ENCODE results near the gene ANKRD17. TPM values are rescaled to one million over a fixed set of nuclear protein-coding genes. Genes with fewer than 3 reads are reported as not detected.

ANKRD17 gene
- total RNA-seq, 1 experiment from 2014 or later = 62.1 TPM

- Histone ChIP-seq H2AFZ (ENCODE audit: low read depth, low read length, poor library complexity, severe bottlenecking) (no peak overlapping the region), H3K9me3 (ENCODE audit: control insufficient read depth in 1 of 2, insufficient read depth in 1 of 2, low read depth in 1 of 2, low read length in 2 of 2) (no peaks in the 10 kb centered on the region), H3K9me2 (ENCODE audit: insufficient read depth) (no peaks in the 10 kb centered on the region), H3K4me1 (ENCODE audit: control insufficient read depth in 1 of 2, insufficient read depth in 2 of 2, low read length in 2 of 2) (no peaks in the 10 kb centered on the region), H3K9ac (ENCODE audit: low read length) (no peak overlapping the region), H3K79me2 (ENCODE audit: insufficient read depth, low read length) (no peaks in the 10 kb centered on the region), H3K4me3 (replicated peaks in 1 of 2; ENCODE audit: low read depth in 1 of 2, low read length in 2 of 2) (no peak overlapping the region), H3K36me3 (ENCODE audit: control insufficient read depth in 1 of 2, insufficient read depth in 2 of 2, low read length in 2 of 2) (peaks cover 5 to 7% of the 10 kb centered on the region in 2 experiments; a peak in 3 of 4 replicates), H3K27me3 (ENCODE audit: insufficient read depth, low read length) (no peaks in the 10 kb centered on the region), H4K20me1 (ENCODE audit: insufficient read depth) (no peaks in the 10 kb centered on the region), H3K4me2 (ENCODE audit: low read length) (no peak overlapping the region), H3K27ac (ENCODE audit: low read depth, low read length) (no peak overlapping the region)
- ChIA-PET CTCF (no interaction called here), RAD21 (ENCODE audit: low non-redundant PET in 1 of 2, low total read pairs in 2 of 2, uncharacterized antibody in 2 of 2, unreplicated experiment in 2 of 2) (no interaction called here), POLR2A (no interaction called here)
- intact Hi-C loops (cut with micrococcal nuclease) = no loop called here
- ATAC-seq (no peak), DNase-seq (ENCODE audit: low read depth, low spot score) (no peak)
- BruUV-seq (replicated peaks) = no TSS peak
- TF ChIP-seq CTCF (IDR thresholded peaks at IDR 0.05 in 2 of 3, conservative IDR thresholded peaks at IDR 0.05 in 1 of 3; ENCODE audit: borderline replicate concordance in 1 of 3, insufficient read depth in 1 of 3, low read depth in 2 of 3, low read length in 2 of 3) (no peak), TCF7L2 (IDR thresholded peaks at IDR 0.05; ENCODE audit: borderline replicate concordance, extremely low read depth, insufficient read depth, insufficient read length) (no peak), POLR2A (IDR thresholded peaks at IDR 0.05; ENCODE audit: borderline replicate concordance, extremely low read depth, insufficient read depth, insufficient read length) (no peak), CEBPB (IDR thresholded peaks at IDR 0.05; ENCODE audit: low read depth) (no peak), ELF1 (IDR thresholded peaks at IDR 0.05; ENCODE audit: borderline replicate concordance, low read depth) (no peak)
Measured at GRCh38 chr4:73055241-73055897, 203.2 kb downstream of the ANKRD17 start.

GRCh38 chr4:73053974-73054480 is 204.6 kb downstream of the ANKRD17 start:
- Histone ChIP-seq H3K9me2 (ENCODE audit: insufficient read depth) (no peaks in the 10 kb centered on the region), H3K79me2 (ENCODE audit: insufficient read depth, low read length) (no peaks in the 10 kb centered on the region), H3K9me3 (ENCODE audit: control insufficient read depth in 1 of 2, insufficient read depth in 1 of 2, low read depth in 1 of 2, low read length in 2 of 2) (no peaks in the 10 kb centered on the region), H3K36me3 (ENCODE audit: control insufficient read depth in 1 of 2, insufficient read depth in 2 of 2, low read length in 2 of 2) (peaks cover 2 to 5% of the 10 kb centered on the region in 2 experiments; a peak in 1 of 4 replicates), H3K9ac (ENCODE audit: low read length) (no peak overlapping the region), H2AFZ (ENCODE audit: low read depth, low read length, poor library complexity, severe bottlenecking) (no peak overlapping the region), H3K4me1 (ENCODE audit: control insufficient read depth in 1 of 2, insufficient read depth in 2 of 2, low read length in 2 of 2) (no peaks in the 10 kb centered on the region), H4K20me1 (ENCODE audit: insufficient read depth) (no peaks in the 10 kb centered on the region), H3K4me2 (ENCODE audit: low read length) (no peak overlapping the region), H3K27ac (ENCODE audit: low read depth, low read length) (no peak overlapping the region), H3K27me3 (ENCODE audit: insufficient read depth, low read length) (no peaks in the 10 kb centered on the region), H3K4me3 (replicated peaks in 1 of 2; ENCODE audit: low read depth in 1 of 2, low read length in 2 of 2) (no peak overlapping the region)
- BruUV-seq (replicated peaks) = no TSS peak
- no peak for DNase-seq (ENCODE audit: low read depth, low spot score)
- TF ChIP-seq CEBPB (IDR thresholded peaks at IDR 0.05; ENCODE audit: low read depth) (no peak), ELF1 (IDR thresholded peaks at IDR 0.05; ENCODE audit: borderline replicate concordance, low read depth) (no peak)
- RAD21 ChIA-PET (ENCODE audit: low non-redundant PET in 1 of 2, low total read pairs in 2 of 2, uncharacterized antibody in 2 of 2, unreplicated experiment in 2 of 2) = no interaction called here
- CTCF ChIA-PET = no interaction called here
- POLR2A ChIA-PET = no interaction called here
- intact Hi-C loops (cut with micrococcal nuclease) = no loop called here
- ATAC-seq = no peak
